ENCODE measurements around the gene FTCD. TPM values are rescaled to one million over a fixed set of nuclear protein-coding genes. Genes with fewer than 3 reads are reported as not detected.
"Not testable (repeated sequence)": the region's sequence is repeated elsewhere in the genome, so short reads cannot be mapped to it uniquely, and the experiment has no call there.

The FTCD gene
- total and polyA plus RNA-seq, 4 experiments from 2014 or later: 1.3 to 1.7 TPM; not detected in 2

DNA sequence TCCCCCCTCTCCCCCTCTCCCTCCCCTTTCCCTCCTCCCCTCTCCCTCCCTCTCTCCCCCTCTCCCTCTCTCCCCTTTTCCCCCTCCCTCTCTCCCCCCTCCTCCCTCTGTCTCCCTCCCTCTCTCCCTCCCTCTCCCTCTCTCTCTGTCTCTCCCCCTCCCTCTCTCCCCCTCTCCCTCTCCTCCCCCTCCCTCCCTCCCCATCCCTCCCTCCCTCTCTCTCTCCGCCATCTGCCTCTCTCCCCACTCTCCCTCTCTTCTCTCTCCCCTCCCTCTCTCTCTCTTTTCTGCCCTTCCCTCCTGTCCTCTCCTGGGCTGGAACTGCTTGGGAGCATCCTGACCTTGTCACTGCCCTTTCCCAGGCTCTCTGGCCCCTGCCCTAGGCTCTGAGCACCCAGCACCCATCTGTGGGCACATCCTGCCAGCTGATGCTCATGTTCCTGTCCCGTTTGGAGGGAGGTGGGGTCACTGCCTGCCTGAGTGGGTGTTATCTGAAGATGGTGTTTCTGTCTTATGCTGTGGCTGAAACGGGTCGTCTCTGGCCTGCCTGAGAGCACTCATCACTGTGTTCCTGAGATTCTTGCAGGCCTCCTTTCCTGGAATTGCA is 10.8 kb downstream of the FTCD start:
- Mint-ChIP-seq H3K36me3 (no peaks in the 10 kb centered on the region), H3K4me3 (peak overlapping the region in 3 of 8 donors; percentile 15 to 49 (median 38)), H3K9me3 (no peaks in the 10 kb centered on the region), H3K27ac (peak overlapping the region in 4 of 7 donors; percentile 2 to 85 (median 60)), H3K27me3 (no peaks in the 10 kb centered on the region), H3K4me1 (peaks cover 4 to 8% (median 5%) of the 10 kb centered on the region in 4 donors)
- Histone ChIP-seq H3K27me3 (ENCODE audit: insufficient read depth, low read length) (no peaks in the 10 kb centered on the region), H3K9me3 (ENCODE audit: control insufficient read depth in 1 of 2, low read length in 2 of 2) (no peaks in the 10 kb centered on the region), H3K4me3 (ENCODE audit: low read length in 2 of 2) (no peak overlapping the region), H3K4me1 (ENCODE audit: insufficient read depth, low read length) (peaks cover 5% of the 10 kb centered on the region), H3K27ac (ENCODE audit: low read depth, low read length) (no peak overlapping the region), H3K36me3 (ENCODE audit: insufficient read depth, low read length) (no peaks in the 10 kb centered on the region)
- DNase-seq: no peak
- ChIA-PET CTCF (ENCODE audit: partially characterized antibody) (interaction anchor here (1.0 to 2.4 kb wide), 9 partner anchors 10 to 257 kb away, joined by 3 to 19 read pairs (median 5); partner anchors contain the start of genes FTCD, MCM3AP and YBEY), POLR2A (ENCODE audit: partially characterized antibody) (interaction anchor here (1.3 to 2.0 kb wide), 4 partner anchors 9 to 356 kb away, joined by 4 to 5 read pairs (median 4); a partner anchor contains a TSS)
- intact Hi-C loops (cut with micrococcal nuclease): no loop called here

DNA sequence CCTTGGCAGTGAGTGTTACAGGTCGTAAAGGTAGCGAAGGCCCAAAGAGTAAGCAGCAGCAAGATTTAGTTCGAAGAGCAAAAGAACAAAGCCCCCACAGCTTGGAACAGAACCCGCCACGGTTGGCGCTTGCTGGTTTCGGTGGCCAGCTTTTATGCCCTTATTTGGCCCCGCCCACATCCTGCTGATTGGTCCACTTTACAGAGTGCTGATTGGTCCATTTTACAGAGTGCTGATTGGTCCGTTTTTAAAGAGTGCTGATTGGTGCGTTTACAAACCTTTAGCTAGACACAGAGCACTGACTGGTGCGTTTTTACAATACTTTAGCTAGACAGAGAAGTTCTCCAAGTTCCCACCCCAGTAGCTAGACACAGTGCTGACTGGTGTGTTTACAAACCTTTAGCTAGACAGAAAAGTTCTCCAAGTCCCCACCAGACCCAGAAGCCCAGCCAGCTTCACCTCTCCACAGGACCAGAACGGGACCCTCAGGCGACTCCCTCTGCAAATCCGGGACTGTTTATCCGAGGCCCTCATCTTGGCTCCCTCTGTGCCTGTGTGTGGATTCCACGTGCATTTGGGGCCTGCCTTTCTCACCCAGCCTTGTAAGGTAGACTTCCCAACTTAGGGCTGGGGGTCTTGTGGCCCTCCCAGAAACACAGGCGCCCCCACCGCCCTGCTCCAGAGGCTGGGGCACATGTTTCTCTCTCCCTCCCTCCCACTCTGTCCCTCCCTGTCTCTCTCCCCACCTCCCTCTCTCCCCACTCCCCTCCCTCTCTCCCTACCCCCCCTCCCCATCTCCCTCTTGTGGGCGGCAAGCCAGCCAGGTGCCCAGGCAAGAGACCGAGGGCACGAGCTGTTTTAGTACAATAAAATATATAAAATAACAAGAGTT is 12.6 kb downstream of the FTCD start:
- intact Hi-C loops (cut with micrococcal nuclease): loop anchor here (1.0 to 2.0 kb wide), 4 partner anchors 42 to 181 kb away; partner anchors contain the start of genes PCNT, SPATC1L and YBEY
- peak in 3 of 5 donors; percentile 22 to 36 (median 25) for DNase-seq
- H3K4me1 Mint-ChIP-seq: peaks cover 4 to 8% (median 5%) of the 10 kb centered on the region in 4 donors

DNA sequence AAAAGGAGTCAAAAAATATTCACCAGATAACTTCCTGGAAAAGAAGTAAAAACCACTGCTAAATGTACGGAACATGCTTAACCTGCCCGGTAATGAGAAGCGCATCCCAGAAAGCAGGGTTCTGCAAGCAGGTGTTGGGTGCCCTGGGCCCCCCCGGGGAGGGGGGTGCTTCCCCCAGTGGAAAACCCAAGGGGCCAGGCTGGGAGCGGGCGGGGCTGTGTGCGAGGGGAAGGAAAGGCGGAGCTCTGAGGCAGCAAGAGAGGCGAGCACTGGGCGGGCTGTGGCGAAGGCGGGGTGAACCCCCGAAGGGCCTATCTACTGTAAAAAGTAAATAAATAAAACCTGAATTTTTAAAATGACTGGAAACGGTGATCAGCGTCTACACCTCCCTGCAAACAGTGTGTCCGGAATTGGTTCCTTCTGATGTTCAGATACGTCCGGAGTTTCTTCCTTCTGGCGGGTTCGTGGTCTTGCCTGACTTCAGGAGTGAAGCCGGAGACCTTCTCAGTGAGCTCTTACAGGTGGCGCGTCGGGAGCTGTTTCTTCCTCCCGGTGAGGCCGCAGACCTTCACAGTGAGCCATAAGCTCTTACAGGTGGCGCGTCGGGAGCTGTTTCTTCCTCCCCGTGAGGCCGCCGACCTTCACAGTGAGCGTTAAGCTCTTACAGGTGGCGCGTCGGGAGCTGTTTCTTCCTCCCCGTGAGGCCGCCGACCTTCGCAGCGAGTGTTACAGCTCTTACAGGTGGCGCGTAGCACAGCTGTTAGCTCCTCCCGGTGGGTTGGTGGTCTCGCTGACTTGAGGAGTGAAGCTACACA is 13.4 kb downstream of the FTCD start:
- intact Hi-C loops (cut with micrococcal nuclease): loop anchor here (2.0 kb wide), 1 partner anchor 43 kb away; the partner anchor contains the start of gene SPATC1L
- H3K36me3 Mint-ChIP-seq: no peaks in the 10 kb centered on the region
- H3K27ac Mint-ChIP-seq: no peak overlapping the region
- Histone ChIP-seq H3K9me3 (ENCODE audit: control insufficient read depth in 1 of 2, low read length in 2 of 2) (no peaks in the 10 kb centered on the region), H3K36me3 (ENCODE audit: insufficient read depth, low read length) (no peaks in the 10 kb centered on the region), H3K4me3 (ENCODE audit: low read length in 2 of 2) (no peak overlapping the region), H3K27ac (ENCODE audit: low read depth, low read length) (no peak overlapping the region), H3K4me1 (ENCODE audit: insufficient read depth, low read length) (peaks cover 5% of the 10 kb centered on the region), H3K27me3 (ENCODE audit: insufficient read depth, low read length) (no peaks in the 10 kb centered on the region)
- DNase-seq: peak in 1 of 5 donors; percentile 20
- peaks cover 4 to 8% (median 5%) of the 10 kb centered on the region in 4 donors for H3K4me1 Mint-ChIP-seq
- H3K9me3 Mint-ChIP-seq: no peaks in the 10 kb centered on the region
- CTCF ChIA-PET (ENCODE audit: partially characterized antibody): interaction anchor here (1.4 to 2.4 kb wide), 6 partner anchors 12 to 184 kb away, joined by 3 to 19 read pairs (median 8); partner anchors contain the start of genes FTCD, MCM3AP and YBEY
- POLR2A ChIA-PET (ENCODE audit: partially characterized antibody): interaction anchor here (0.7 kb wide), 1 partner anchor 502 kb away, joined by 4 read pairs; no protein-coding TSS in a partner anchor
- H3K27me3 Mint-ChIP-seq: peaks cover 0 to 2% of the 10 kb centered on the region in 2 donors
- H3K4me3 Mint-ChIP-seq: no peak overlapping the region

More for the DNA sequence above, 12.6 kb downstream of the FTCD start:
- ChIA-PET POLR2A (ENCODE audit: partially characterized antibody) (interaction anchor here (0.7 to 2.0 kb wide), 9 partner anchors 10 to 501 kb away, joined by 3 to 5 read pairs (median 4); partner anchors contain the start of genes LSS and YBEY), CTCF (ENCODE audit: partially characterized antibody) (interaction anchor here (0.6 to 2.4 kb wide), 30 partner anchors 11 to 519 kb away, joined by 3 to 19 read pairs (median 4); partner anchors contain the start of genes FTCD, MCM3AP, PRMT2 and YBEY)
- Mint-ChIP-seq H3K36me3 (no peaks in the 10 kb centered on the region), H3K9me3 (no peaks in the 10 kb centered on the region), H3K4me3 (peak overlapping the region in 1 of 8 donors; percentile 54), H3K27me3 (peaks cover 0 to 2% of the 10 kb centered on the region in 2 donors), H3K27ac (peak overlapping the region in 2 of 7 donors; percentile 19 to 85)
- no peak overlapping the region for H3K27ac ChIP-seq (ENCODE audit: low read depth, low read length)
- no peaks in the 10 kb centered on the region for H3K36me3 ChIP-seq (ENCODE audit: insufficient read depth, low read length)
- H3K4me1 ChIP-seq (ENCODE audit: insufficient read depth, low read length): peaks cover 5% of the 10 kb centered on the region
- no peak overlapping the region for H3K4me3 ChIP-seq (ENCODE audit: low read length in 2 of 2)
- no peaks in the 10 kb centered on the region for H3K9me3 ChIP-seq (ENCODE audit: control insufficient read depth in 1 of 2, low read length in 2 of 2)
- H3K27me3 ChIP-seq (ENCODE audit: insufficient read depth, low read length): no peaks in the 10 kb centered on the region

DNA sequence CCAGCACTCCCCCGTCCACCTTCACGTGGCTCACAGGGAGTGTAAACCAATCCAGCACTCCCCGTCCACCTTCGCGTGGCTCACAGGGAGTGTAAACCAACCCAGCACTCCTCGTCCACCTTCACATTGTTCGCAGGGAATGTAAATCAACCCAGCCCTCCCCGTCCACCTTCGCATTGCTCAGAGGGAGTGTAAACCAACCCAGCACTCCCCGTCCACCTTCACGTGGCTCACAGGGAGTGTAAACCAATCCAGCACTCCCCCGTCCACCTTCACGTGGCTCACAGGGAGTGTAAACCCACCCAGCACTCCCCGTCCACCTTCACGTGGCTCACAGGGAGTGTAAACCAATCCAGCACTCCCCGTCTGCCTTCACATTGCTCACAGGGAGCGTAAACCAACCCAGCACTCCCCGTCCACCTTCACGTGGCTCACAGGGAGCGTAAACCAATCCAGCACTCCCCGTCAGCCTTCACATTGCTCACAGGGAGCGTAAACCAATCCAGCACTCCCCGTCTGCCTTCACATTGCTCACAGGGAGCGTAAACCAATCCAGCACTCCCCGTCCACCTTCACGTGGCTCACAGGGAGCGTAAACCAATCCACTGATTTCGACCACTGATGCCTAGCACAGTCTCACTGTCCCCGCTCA is 14.9 kb downstream of the FTCD start:
- H3K27ac ChIP-seq (ENCODE audit: low read depth, low read length); POLR2A ChIA-PET (ENCODE audit: partially characterized antibody); CTCF ChIA-PET (ENCODE audit: partially characterized antibody); H3K9me3 Mint-ChIP-seq; H3K4me1 Mint-ChIP-seq; H3K4me1 ChIP-seq (ENCODE audit: insufficient read depth, low read length); H3K36me3 ChIP-seq (ENCODE audit: insufficient read depth, low read length); H3K27me3 Mint-ChIP-seq; H3K36me3 Mint-ChIP-seq; H3K27ac Mint-ChIP-seq; H3K4me3 ChIP-seq (ENCODE audit: low read length in 2 of 2); H3K9me3 ChIP-seq (ENCODE audit: control insufficient read depth in 1 of 2, low read length in 2 of 2); H3K27me3 ChIP-seq (ENCODE audit: insufficient read depth, low read length); intact Hi-C loops (cut with micrococcal nuclease): not testable (repeated sequence)
- peak in 1 of 5 donors; percentile 7 for DNase-seq
- peak overlapping the region in 1 of 8 donors; percentile 3 for H3K4me3 Mint-ChIP-seq

DNA sequence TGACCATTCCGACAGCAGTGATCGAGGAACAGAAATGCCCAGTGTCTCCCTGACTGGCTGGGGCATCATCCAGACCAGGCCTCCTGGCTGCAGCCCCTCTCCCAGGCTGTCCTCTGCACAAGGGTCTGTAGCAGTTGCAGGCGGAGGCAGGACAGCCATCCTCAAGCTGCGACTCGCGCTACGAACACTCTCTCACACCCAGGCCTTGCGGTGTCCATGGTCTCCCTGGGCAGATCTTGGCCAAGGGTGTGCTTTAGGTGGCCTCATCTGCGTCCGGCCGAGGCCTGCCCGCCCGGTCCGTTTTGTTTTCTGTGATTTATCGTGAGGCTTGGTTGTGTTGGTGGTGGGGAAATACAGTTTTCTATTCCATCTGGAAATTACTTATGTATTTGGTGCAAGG is 15.7 kb downstream of the FTCD start:
- DNase-seq: peak in 1 of 5 donors; percentile 5
- peaks cover 0 to 8% of the 10 kb centered on the region in 2 donors for H3K27me3 Mint-ChIP-seq
- peaks cover 5% of the 10 kb centered on the region for H3K4me1 ChIP-seq (ENCODE audit: insufficient read depth, low read length)
- H3K4me3 ChIP-seq (ENCODE audit: low read length in 2 of 2): no peak overlapping the region
- H3K9me3 ChIP-seq (ENCODE audit: control insufficient read depth in 1 of 2, low read length in 2 of 2): no peaks in the 10 kb centered on the region
- no peak overlapping the region for H3K27ac Mint-ChIP-seq
- H3K36me3 Mint-ChIP-seq: no peaks in the 10 kb centered on the region
- H3K9me3 Mint-ChIP-seq: no peaks in the 10 kb centered on the region
- no peaks in the 10 kb centered on the region for H3K36me3 ChIP-seq (ENCODE audit: insufficient read depth, low read length)
- CTCF ChIA-PET (ENCODE audit: partially characterized antibody): no interaction called here
- H3K4me3 Mint-ChIP-seq: no peak overlapping the region
- POLR2A ChIA-PET (ENCODE audit: partially characterized antibody): no interaction called here
- H3K27ac ChIP-seq (ENCODE audit: low read depth, low read length): no peak overlapping the region
- peaks cover 3 to 8% (median 4%) of the 10 kb centered on the region in 4 donors for H3K4me1 Mint-ChIP-seq
- no peaks in the 10 kb centered on the region for H3K27me3 ChIP-seq (ENCODE audit: insufficient read depth, low read length)
- intact Hi-C loops (cut with micrococcal nuclease): no loop called here

DNA sequence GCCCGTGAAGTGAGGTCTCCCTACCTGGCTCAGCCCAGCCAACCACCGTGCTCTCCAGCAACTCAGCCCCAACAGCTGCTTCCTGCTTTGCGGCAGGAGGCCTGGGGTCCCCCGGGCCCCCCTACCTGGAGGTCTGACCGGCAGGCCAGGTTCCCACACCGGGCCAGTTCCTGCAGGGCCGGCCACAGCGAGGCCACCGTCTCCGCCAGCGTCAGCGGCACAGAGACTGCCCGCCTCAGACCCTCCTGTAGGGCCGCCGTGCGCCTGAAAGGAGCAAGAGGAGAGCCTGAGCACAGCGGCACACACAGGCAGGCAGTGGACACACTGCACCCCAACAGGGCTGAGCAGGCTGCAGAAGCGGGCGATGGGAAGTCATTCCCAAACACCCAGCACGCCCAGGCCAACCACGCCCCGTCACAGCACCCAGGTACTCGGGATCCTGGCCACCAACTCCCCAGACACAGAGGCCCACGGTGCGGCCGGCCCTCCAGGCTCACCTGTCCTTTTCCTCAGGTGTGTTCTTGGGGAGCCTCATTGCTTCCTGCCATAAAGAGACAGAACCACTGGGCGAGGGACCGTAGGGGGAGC is 16.9 kb downstream of the FTCD start:
- DNase-seq: peak in 1 of 5 donors; percentile 2
- H3K9me3 ChIP-seq (ENCODE audit: control insufficient read depth in 1 of 2, low read length in 2 of 2): no peaks in the 10 kb centered on the region
- Mint-ChIP-seq H3K27ac (no peak overlapping the region), H3K4me1 (peaks cover 0 to 2% (median 1%) of the 10 kb centered on the region in 4 donors), H3K4me3 (no peak overlapping the region), H3K36me3 (no peaks in the 10 kb centered on the region), H3K27me3 (peaks cover 0 to 8% of the 10 kb centered on the region in 2 donors), H3K9me3 (no peaks in the 10 kb centered on the region)
- no peaks in the 10 kb centered on the region for H3K27me3 ChIP-seq (ENCODE audit: insufficient read depth, low read length)
- ChIA-PET POLR2A (ENCODE audit: partially characterized antibody) (no interaction called here), CTCF (ENCODE audit: partially characterized antibody) (no interaction called here)
- intact Hi-C loops (cut with micrococcal nuclease): no loop called here
- H3K27ac ChIP-seq (ENCODE audit: low read depth, low read length): no peak overlapping the region
- no peak overlapping the region for H3K4me3 ChIP-seq (ENCODE audit: low read length in 2 of 2)
- no peaks in the 10 kb centered on the region for H3K36me3 ChIP-seq (ENCODE audit: insufficient read depth, low read length)
- no peaks in the 10 kb centered on the region for H3K4me1 ChIP-seq (ENCODE audit: insufficient read depth, low read length)
